Mammary epithelial cell (primary cell): ENCODE measurements around the gene SLC7A4.

Source experiments
- EZH2 ChIP-seq: IDR thresholded peaks from 2 replicates; pipeline ENCODE4 v1.6.1; 2012; ENCODE audit warnings: low read length, inconsistent platforms, borderline replicate concordance
- TF ChIP-seq, protein P1 (sequence below), 2 donors: IDR thresholded peaks in 1 of 2; conservative IDR thresholded peaks in 1 of 2; 2 replicates each; pipeline ENCODE4 v1.5.1; 2011 to 2012; ENCODE audit warnings: inconsistent platforms in 2 of 2, low read length in 2 of 2, mild to moderate bottlenecking in 2 of 2, control low read depth in 1 of 2, low read depth in 1 of 2; ENCODE audit not compliant: insufficient read depth in 1 of 2; ENCODE audit errors: extremely low read depth in 1 of 2

- TF ChIP-seq, protein P1, sequence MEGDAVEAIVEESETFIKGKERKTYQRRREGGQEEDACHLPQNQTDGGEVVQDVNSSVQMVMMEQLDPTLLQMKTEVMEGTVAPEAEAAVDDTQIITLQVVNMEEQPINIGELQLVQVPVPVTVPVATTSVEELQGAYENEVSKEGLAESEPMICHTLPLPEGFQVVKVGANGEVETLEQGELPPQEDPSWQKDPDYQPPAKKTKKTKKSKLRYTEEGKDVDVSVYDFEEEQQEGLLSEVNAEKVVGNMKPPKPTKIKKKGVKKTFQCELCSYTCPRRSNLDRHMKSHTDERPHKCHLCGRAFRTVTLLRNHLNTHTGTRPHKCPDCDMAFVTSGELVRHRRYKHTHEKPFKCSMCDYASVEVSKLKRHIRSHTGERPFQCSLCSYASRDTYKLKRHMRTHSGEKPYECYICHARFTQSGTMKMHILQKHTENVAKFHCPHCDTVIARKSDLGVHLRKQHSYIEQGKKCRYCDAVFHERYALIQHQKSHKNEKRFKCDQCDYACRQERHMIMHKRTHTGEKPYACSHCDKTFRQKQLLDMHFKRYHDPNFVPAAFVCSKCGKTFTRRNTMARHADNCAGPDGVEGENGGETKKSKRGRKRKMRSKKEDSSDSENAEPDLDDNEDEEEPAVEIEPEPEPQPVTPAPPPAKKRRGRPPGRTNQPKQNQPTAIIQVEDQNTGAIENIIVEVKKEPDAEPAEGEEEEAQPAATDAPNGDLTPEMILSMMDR (conservative IDR thresholded peaks at IDR 0.05 in 1 of 2, IDR thresholded peaks at IDR 0.05 in 1 of 2; ENCODE audit: extremely low read depth in 1 of 2, insufficient read depth in 1 of 2, low read depth in 1 of 2, low read length in 2 of 2), result no peak
- no peak for TF ChIP-seq EZH2
Observed at GRCh38 chr22:21068681-21069276, 36.4 kb upstream of the SLC7A4 start.
